NCI-H1105 treated with DMSO at 0.1 percent for 48 hours (cell line): ENCODE measurements around the gene ZNF710.

ENCODE experiments used
- DNase-seq: peaks from one replicate; lab custom pipeline; 2025; lab: John Stamatoyannopoulos, UW

The ZNF710 gene

GRCh38 chr15:90018216-90018831 is 17.2 kb downstream of the ZNF710 start:
- no peak for DNase-seq

- DNase-seq = no peak
These were observed 18.5 kb downstream of the ZNF710 start for GRCh38 chr15:90019611-90020010.

GRCh38 chr15:90020021-90020735 is 19.1 kb downstream of the ZNF710 start:
- DNase-seq = no peak

- no peak for DNase-seq
These were observed 19.9 kb downstream of the ZNF710 start for GRCh38 chr15:90020936-90021507.

- no peak for DNase-seq
These were observed 21.2 kb downstream of the ZNF710 start for GRCh38 chr15:90022345-90022744.

GRCh38 chr15:90022905-90023700 is 22.0 kb downstream of the ZNF710 start:
- DNase-seq = no peak

GRCh38 chr15:90024406-90024805 is 23.3 kb downstream of the ZNF710 start:
- no peak for DNase-seq

GRCh38 chr15:90025489-90026033 is 24.4 kb downstream of the ZNF710 start:
- no peak for DNase-seq

- no peak for DNase-seq
These were observed 27.3 kb downstream of the ZNF710 start for GRCh38 chr15:90028376-90028944.

GRCh38 chr15:90029024-90029423 is 27.9 kb downstream of the ZNF710 start:
- no peak for DNase-seq

GRCh38 chr15:90030376-90030775 is 29.3 kb downstream of the ZNF710 start:
- no peak for DNase-seq

- no peak for DNase-seq
These were observed 30.2 kb downstream of the ZNF710 start for GRCh38 chr15:90031231-90031791.

GRCh38 chr15:90033006-90033405 is 31.9 kb downstream of the ZNF710 start:
- DNase-seq = no peak

- no peak for DNase-seq
These were observed 32.3 kb downstream of the ZNF710 start for GRCh38 chr15:90033448-90033847.

GRCh38 chr15:90035095-90035839 is 34.1 kb downstream of the ZNF710 start:
- no peak for DNase-seq

GRCh38 chr15:90035840-90036230 is 34.7 kb downstream of the ZNF710 start:
- DNase-seq = no peak

- no peak for DNase-seq
These were observed 35.2 kb downstream of the ZNF710 start for GRCh38 chr15:90036343-90036742.

GRCh38 chr15:90036806-90037510 is 35.8 kb downstream of the ZNF710 start:
- DNase-seq = no peak

GRCh38 chr15:90037511-90037860 is 36.4 kb downstream of the ZNF710 start:
- DNase-seq = no peak

- no peak for DNase-seq
These were observed 37.0 kb downstream of the ZNF710 start for GRCh38 chr15:90037961-90038631.
